Fibroblast of villous mesenchyme (primary cell): ENCODE measurements around the gene TXNRD1. TPM values are rescaled to one million over a fixed set of nuclear protein-coding genes. Genes with fewer than 3 reads are reported as not detected.

Experiments
- DNase-seq: peaks from one replicate; pipeline ENCODE4 v3.0.0-alpha.2; 2010; ENCODE audit warnings: low read depth
- H3K4me3 ChIP-seq: 2 replicates; pipeline ENCODE4 v1.5.1; 2011; ENCODE audit warnings: low read depth, mild to moderate bottlenecking, low read length
- CTCF ChIP-seq: IDR thresholded peaks from 2 replicates; pipeline ENCODE4 v1.5.1; 2012; ENCODE audit warnings: low read depth, mild to moderate bottlenecking, low read length; ENCODE audit not compliant: insufficient read depth
- total RNA-seq: library from RNA; depleted of rRNA; stranded (reverse); fragments of >200 nt; gene quantifications from 2 replicates; pipeline ENCODE4 v1.2.3, GENCODE V29; 2012

Gene TXNRD1
- total RNA-seq, 1 donor: 747 TPM

- H3K4me3 ChIP-seq: no peak overlapping the region
- no peak for DNase-seq
- no peak for TF ChIP-seq CTCF
Observed at GRCh38 chr12:104309446-104309993, 93.9 kb downstream of the TXNRD1 start.

GRCh38 chr12:104310751-104311633, 95.4 kb downstream of the TXNRD1 start:
- no peak for TF ChIP-seq CTCF
- no peak for DNase-seq
- no peak overlapping the region for H3K4me3 ChIP-seq

GRCh38 chr12:104312202-104312601, 96.6 kb downstream of the TXNRD1 start:
- no peak for TF ChIP-seq CTCF
- H3K4me3 ChIP-seq: no peak overlapping the region

GRCh38 chr12:104312654-104313053, 97.1 kb downstream of the TXNRD1 start:
- TF ChIP-seq CTCF: no peak
- no peak for DNase-seq
- H3K4me3 ChIP-seq: no peak overlapping the region

More at GRCh38 chr12:104312202-104312601, 96.6 kb downstream of the TXNRD1 start:
- DNase-seq: no peak

GRCh38 chr12:104313568-104314241, 98.1 kb downstream of the TXNRD1 start:
- no peak for TF ChIP-seq CTCF
- no peak overlapping the region for H3K4me3 ChIP-seq
- DNase-seq: no peak

- peak; percentile 34 for DNase-seq
- no peak for TF ChIP-seq CTCF
- H3K4me3 ChIP-seq: no peak overlapping the region
Observed at GRCh38 chr12:104314242-104314614, 98.6 kb downstream of the TXNRD1 start.
